Suppressor macrophage treated with lipopolysaccharide for 4 hours (primary cell): ENCODE measurements around the gene FHIT.

ENCODE experiments used
- DNase-seq: peaks from one replicate; pipeline ENCODE4 v3.0.0-alpha.2; 2020

The FHIT gene

GRCh38 chr3:60250810-60251209 is 1000.4 kb downstream of the FHIT start:
- no peak for DNase-seq

- no peak for DNase-seq
Measured at GRCh38 chr3:60250206-60250605, 1001.0 kb downstream of the FHIT start.

GRCh38 chr3:60246361-60246760 is 1004.9 kb downstream of the FHIT start:
- DNase-seq, result no peak

DNA sequence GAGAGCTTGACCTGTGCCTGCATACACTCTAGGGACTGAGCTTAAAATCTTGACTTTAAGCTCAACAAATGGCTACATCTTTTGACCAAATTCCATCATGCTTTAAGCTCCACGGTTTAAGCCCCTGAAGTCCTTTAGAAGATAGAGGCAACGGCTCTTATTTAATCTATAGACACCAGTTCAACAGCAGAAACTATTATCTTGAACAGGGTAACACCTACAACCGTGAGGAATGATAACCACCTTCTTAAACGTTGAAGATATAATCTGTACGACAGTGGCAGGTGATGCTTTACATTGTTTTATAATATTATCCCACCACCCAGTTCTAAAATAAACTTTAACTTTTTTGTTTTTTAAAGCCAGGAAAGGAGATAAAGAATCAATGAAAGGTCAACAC is 1007.8 kb downstream of the FHIT start:
- no peak for DNase-seq

- no peak for DNase-seq
Measured at GRCh38 chr3:60240492-60240891, 1010.8 kb downstream of the FHIT start.

DNA sequence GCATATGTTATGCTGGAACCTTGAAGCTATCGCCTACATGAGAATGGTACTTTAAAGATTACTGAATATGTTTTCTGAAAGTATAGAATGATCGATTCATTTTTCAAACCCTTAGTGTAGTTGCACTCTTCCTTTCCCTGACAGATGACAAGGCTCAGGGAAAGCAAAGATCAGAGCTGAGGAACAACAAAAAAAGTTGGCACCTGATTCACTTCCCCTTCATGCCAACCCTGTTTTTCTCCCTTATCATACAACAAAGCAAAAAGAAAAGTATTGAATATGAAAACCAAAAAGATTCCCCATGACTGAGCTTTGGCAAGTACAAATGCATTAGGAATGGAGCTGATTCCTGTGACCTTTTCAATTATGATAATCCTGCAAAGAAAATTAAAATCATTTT is 1012.7 kb downstream of the FHIT start:
- no peak for DNase-seq

DNA sequence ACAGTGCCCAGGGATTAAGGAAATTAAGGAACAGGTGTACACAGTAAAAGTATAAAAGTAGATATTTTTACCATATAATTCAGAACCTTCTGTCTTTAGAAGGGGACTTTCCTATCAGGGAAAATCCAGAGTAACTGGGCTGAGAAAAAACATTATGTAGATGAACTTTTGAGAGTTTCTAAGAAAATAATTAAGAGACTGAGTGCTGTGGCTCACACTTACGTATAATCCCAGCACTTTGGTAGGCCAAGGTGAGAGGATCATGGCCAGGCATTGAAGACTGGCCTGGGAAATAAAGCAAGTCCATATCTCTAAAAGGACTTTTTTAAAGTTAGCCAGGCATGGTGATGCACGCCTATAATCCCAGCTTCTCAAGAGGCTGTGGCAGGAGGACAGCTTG is 1021.8 kb downstream of the FHIT start:
- DNase-seq, result no peak

DNA sequence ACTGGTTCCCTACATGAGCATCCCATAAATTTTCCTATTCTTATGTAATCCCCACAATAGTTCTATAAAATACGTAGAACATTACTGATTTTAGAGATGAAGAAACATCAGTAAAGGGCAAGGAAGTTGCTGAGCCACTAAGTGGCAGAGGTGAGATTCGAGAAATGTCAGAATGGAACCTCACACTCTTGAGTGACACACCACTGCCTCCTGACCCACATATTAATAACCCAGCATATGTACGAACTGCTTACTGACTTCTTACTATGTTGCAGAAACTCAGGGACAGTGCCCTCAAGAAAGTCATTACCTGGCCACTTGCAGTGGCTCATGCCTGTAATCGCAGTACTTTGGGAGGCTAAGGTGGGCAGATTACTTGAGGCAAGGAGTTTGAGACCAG is 1022.4 kb downstream of the FHIT start:
- DNase-seq, result no peak

DNA sequence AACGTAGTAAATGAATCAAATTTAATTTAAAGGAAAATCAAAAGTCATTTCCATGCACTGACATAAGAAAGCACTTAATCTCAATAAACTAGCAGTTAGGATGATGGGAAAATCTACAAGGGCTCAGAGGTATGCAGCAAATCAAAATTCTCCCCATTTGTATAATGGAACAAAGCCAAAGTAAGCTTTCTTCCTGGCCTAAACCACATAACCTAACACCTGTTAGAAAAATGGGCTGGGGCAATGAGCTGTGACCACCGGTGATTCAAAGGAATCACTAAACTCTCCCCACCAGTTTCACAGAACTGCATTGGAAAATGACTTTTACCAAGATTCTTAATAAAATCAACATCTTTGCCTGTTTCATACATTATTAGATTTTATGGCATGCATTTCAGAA is 1024.3 kb downstream of the FHIT start:
- no peak for DNase-seq

DNA sequence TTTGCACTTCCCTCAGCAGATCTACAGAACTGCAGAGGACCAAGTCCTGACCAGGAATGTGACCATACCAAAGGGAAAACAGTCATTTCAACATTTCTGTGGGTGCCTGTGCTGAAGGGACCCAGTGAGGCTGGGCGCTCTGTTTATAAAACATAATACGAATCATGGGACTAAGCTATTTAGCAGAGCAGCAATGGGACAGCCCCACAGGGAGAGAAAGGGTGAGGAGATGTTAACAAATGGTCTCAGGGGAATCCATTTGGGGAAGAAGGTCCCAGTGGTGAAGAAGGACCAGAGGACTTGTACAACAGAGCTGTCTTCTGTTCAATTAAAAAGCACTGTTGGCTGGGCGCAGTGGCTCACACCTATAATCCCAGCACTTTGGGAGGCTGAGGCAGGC is 1025.4 kb downstream of the FHIT start:
- DNase-seq, result no peak

- no peak for DNase-seq
Measured at GRCh38 chr3:60220768-60221167, 1030.5 kb downstream of the FHIT start.

GRCh38 chr3:60219501-60219900 is 1031.8 kb downstream of the FHIT start:
- DNase-seq, result no peak

DNA sequence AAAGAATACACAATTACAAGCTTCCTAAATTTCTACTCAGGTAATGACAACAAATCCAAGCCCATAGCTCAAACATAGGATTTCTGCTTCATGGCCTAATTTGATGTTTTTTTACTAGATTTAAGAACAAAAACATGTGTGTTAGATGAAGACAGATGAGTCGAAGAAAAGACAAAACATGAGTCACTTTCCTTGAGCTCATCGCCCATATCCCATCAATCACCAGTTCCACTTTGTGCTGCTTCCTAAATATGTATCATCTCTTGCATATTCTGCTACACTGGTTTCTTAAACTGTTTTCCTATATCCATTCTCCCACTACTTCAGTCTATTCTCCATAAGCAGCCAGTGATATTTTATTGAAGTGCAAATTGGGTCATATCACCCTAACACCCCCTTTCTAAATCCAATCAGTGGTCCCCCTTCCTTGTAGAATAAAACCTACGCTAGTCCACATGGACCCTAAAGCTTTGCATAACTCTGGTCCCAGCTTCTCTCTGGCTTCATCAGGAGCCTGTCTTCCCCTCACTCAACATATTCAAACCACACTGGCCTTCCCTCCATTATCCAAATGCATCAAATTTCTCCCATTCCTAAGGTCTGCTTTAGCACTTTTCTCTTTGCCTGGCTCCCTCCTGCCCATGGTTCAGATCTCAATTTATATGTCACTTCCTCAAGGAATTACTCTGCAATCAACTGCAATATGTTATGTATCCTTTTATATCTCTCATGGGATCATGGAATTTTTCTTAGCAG is 1033.9 kb downstream of the FHIT start:
- DNase-seq, result no peak

GRCh38 chr3:60216462-60217075 is 1034.7 kb downstream of the FHIT start:
- DNase-seq, result no peak

- no peak for DNase-seq
Measured at GRCh38 chr3:60215946-60216345, 1035.3 kb downstream of the FHIT start.

- no peak for DNase-seq
Measured at GRCh38 chr3:60207905-60208304, 1043.3 kb downstream of the FHIT start.

GRCh38 chr3:60206206-60206605 is 1045.0 kb downstream of the FHIT start:
- DNase-seq, result no peak

GRCh38 chr3:60202052-60202726 is 1049.1 kb downstream of the FHIT start:
- DNase-seq, result no peak

DNA sequence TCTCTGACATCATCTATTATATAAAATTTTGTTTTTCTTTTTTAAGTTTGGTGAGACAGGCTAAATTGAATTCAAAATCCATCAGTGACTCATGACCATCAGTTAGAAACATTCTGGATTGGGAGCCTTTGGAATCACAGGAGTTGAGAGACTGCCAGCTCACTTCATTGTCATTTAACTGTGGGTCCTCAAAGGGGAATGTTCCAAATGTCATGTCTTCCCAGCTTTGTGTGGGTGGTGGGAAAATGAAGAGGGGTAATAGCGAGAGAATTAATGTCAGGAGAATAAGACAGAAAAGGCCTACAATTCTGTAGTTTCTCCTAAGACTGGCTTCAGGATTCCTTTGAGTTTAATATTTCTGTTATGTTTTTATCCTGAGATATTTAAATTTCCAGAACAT is 1051.9 kb downstream of the FHIT start:
- DNase-seq, result no peak

GRCh38 chr3:60198179-60198720 is 1053.0 kb downstream of the FHIT start:
- no peak for DNase-seq

- peak; percentile 30 for DNase-seq
Measured at GRCh38 chr3:60192297-60193114, 1058.7 kb downstream of the FHIT start.

GRCh38 chr3:60190073-60190472 is 1061.2 kb downstream of the FHIT start:
- no peak for DNase-seq

DNA sequence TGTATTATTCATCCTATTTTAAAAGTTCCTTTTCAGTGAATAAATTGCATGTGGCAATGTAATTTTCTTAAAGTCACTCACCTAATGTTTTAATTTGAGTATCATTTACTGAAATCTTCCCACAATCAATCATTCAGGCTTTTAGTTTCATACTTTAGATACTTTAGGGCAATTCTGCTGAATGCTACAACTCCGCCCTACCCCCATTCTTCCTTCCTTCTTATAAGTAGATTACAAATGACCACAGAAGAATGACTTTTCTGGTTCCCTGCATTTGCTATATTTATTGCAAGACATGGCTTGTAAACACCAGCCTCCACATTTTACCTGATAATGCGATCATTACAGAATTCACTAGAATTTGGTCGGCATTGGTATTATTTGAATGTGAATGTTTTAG is 1061.9 kb downstream of the FHIT start:
- no peak for DNase-seq
